HL-60/S4 treated with retinoic acid at 250 ng/mL for 4 days and 3 days (cell line): ENCODE data around the gene DNASE1L1.
"Not testable (repeated sequence)": the region's sequence is repeated elsewhere in the genome, so short reads cannot be mapped to it uniquely, and the experiment has no call there.

Experiments used
- in situ Hi-C: fragments of 300-500 bp; cut with MboI; formaldehyde crosslinking; loops from 2 replicates; pipeline ENCODE4 v1.7.0; 2022; ENCODE audit warnings: low sequenced_read_pairs

The DNASE1L1 gene

GRCh38 chrX:154411981-154412340 is 2.9 kb upstream of the DNASE1L1 start:
- in situ Hi-C loops = loop anchor here (25.0 kb wide), 1 partner anchor 100 kb away; the partner anchor contains the start of gene FAM3A

- in situ Hi-C loops = loop anchor here (25.0 kb wide), 1 partner anchor 104 kb away; the partner anchor contains the start of gene FAM3A
Measured at GRCh38 chrX:154408659-154409221, 314 bp downstream of the DNASE1L1 start.

GRCh38 chrX:154404625-154405192 is 4.3 kb downstream of the DNASE1L1 start:
- in situ Hi-C loops = loop anchor here (25.0 kb wide), 1 partner anchor 108 kb away; the partner anchor contains the start of gene FAM3A

GRCh38 chrX:154403858-154404257 is 5.2 kb downstream of the DNASE1L1 start:
- in situ Hi-C loops = loop anchor here (25.0 kb wide), 1 partner anchor 108 kb away; the partner anchor contains the start of gene FAM3A

GRCh38 chrX:154403192-154403591 is 5.9 kb downstream of the DNASE1L1 start:
- in situ Hi-C loops = loop anchor here (25.0 kb wide), 1 partner anchor 109 kb away; the partner anchor contains the start of gene FAM3A

DNA sequence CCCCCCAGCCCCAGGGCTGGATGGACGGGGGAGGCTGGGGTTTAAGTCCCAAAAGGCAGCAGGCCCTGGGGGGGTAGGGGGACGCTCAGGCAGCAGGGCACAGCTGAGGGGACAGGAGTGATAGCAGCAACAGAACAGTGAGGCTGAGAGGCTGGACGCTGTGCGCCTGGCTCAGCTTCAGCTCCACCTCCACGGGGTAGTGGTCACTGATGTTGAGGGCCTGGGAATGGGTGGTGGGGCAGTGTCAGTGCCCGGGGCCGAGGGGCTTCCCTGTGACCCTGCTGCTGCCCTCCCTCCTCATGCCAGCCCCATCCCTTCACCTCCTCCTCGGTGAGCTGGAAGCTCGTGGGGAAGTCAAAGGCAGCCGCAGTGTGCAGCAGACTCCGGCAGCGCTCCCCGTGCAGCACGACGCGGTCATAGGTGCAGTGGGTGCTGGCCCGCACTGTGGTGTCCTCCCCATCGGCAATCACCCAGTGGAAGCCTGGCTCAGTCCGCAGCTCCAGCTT is 6.4 kb downstream of the DNASE1L1 start:
- in situ Hi-C loops = loop anchor here (25.0 kb wide), 1 partner anchor 110 kb away; the partner anchor contains the start of gene FAM3A

DNA sequence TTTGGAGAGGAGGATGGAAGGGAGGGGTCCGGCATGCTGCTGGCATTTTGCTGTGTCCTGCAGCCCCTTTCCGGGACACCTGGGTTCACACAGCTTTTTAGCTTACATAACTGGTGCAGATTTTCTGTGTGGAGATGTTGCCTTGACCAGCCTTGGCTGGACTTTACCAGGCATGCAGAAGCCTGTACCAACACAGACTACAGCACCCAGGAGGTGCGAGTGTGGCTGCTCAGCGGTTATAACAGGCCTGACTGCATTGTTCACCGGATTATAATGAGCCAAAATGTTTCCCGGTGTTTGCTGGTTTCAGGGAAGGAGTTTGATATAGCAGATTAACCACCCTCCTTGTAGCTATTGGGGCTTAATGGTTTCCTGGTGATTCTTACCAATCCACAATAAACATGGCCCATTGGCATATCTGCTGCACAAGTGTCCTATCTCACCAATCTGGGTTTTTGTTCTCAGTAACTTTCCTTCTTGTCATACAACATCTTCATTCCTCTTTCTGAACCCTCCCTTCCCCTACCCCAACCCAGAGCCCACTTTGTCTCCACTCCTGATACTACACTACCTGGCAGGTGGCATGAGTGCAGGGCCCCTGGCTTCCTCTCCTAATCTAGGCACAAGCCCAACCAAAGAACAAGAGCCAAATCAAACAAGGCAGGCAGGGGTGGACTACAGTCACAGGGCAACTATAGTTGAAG is 7.0 kb downstream of the DNASE1L1 start:
- in situ Hi-C loops = loop anchor here (25.0 kb wide), 1 partner anchor 110 kb away; the partner anchor contains the start of gene FAM3A

DNA sequence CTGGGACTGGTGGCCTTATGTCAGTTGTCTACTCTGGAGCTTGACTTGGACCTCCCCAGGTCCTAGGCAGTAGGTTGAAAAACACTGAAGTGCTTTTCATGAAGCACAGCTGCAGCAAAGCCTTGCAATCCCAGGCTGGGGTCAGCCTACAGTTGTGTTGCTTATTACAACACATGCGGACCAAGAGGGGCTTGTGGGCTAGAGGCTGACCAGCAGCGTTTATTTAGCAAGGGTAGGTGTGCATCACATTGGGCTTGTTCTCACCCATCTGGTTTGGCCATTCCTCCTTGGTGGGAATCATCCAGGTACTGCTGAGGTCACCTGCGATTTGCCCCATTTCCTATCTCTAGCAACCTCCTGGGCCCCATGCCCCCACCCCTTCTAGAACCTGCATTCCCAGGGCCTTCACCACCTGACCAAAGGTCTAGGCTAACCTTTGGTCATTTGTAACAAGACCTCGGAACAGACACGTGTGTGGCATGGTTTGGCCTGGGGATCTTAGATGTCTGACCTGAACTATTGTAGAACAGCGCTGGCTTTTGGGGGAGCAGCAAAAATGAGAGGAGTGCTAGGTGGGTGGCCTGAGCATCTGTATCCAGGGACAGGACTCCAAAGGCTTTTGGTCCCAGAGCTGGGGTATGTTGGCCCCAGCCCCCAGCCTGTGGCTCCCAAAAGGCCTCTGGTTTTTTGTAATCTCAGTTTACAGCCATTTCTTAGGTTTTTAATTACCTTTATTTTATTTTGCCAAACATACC is 7.8 kb downstream of the DNASE1L1 start:
- in situ Hi-C loops = loop anchor here (25.0 kb wide), 1 partner anchor 111 kb away; the partner anchor contains the start of gene FAM3A

DNA sequence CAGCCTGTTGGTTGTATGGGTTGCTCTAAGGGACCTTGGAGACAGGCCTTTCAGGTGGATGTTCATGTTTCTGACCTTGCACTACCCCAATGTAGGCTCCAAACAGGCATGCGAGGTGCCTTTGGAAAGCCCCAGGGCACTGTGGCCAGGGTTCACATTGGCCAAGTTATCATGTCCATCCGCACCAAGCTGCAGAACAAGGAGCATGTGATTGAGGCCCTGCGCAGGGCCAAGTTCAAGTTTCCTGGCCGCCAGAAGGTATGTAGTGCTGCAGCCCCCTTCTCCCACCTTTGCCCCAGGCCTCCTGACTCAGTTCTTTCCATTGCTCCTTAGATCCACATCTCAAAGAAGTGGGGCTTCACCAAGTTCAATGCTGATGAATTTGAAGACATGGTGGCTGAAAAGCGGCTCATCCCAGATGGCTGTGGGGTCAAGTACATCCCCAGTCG is 8.7 kb downstream of the DNASE1L1 start:
- in situ Hi-C loops = loop anchor here (25.0 kb wide), 1 partner anchor 112 kb away; the partner anchor contains the start of gene FAM3A

GRCh38 chrX:154399527-154400368 is 9.3 kb downstream of the DNASE1L1 start:
- in situ Hi-C loops = loop anchor here (25.0 kb wide), 1 partner anchor 113 kb away; the partner anchor contains the start of gene FAM3A

GRCh38 chrX:154398668-154399526 is 10.2 kb downstream of the DNASE1L1 start:
- in situ Hi-C loops = no loop called here

DNA sequence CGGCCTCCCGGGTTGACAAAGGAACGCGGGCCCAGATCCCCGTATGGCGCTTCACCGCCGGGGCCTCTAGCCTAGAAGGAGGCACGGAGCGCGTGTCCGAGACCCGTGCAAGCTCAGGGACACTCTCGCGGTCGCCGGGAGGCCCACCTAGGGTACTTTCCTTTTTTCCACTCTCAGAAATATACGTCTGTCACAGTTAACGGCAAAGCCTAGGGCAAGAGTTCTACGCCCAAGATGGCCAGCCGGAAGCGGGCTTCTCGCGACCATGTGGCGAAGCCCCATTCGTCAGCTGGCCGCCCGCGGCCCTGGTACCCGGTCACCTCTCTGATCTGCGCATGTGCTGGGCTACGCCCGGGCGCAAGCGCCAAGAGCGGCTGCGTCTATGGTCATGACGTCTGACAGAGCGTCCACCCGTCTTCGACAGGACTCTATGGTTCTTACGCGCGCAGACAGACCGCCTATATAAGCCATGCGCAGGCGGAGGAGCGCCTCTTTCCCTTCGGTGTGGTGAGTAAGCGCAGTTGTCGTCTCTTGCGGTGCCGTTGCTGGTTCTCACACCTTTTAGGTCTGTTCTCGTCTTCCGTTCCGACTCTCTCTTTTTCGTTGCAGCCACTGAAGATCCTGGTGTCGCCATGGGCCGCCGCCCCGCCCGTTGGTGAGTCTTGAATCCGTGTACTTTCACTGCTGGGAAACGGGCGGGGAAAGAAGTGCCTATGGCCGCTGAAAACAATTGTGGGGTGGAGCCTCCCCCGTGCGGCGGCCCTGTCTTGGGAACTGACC is 11.0 kb downstream of the DNASE1L1 start, which contains the start of gene RPL10:
RPL10 (plus strand) TSS at position 490 of the 780 bp plus-strand sequence; CDS start at position 633, 143 bp downstream.
- in situ Hi-C loops = no loop called here

DNA sequence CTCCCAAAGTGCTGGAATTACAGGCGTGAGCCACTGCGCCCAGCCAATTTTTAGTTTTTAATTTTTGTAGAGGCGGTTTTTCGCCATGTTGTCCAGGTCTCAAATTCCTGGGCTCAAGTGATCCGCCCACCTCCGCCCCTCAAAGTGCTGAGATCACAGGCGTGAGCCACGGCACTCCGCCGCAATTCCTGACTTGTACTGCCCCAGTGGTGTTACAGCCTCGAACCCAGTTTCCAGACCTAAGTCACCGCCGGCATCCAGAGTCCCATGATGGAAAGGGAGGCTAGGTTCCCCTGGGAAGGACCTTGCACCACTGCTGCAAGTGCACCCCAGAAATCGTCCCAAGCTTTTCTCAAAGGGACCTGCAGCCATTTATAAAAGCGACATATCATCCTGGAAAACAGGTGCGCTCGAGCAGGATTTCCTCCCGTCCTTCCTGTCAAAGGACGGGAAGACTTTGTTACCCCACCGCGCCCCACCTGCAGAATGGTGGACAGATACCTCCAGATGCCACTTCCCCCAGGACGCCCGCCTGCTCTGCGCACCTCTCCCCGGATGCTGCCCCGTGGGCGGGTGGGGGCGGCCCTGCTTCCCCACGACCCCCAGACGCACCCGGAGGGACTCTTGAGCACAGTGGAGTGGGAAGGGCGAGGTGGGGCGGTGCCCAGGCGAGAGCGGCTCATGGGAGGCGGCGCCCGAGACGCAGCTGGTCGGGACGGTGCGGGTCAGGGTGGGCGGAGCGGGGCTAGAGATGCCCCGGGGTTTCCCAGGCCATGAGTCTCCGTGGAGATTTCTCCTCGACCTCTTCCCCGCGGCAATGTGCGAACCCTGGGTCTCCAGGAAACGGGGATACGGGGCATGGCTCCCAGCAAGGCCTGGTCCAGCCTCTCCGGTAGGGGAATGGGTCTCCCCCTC is 11.8 kb downstream of the DNASE1L1 start:
- in situ Hi-C loops = no loop called here

DNA sequence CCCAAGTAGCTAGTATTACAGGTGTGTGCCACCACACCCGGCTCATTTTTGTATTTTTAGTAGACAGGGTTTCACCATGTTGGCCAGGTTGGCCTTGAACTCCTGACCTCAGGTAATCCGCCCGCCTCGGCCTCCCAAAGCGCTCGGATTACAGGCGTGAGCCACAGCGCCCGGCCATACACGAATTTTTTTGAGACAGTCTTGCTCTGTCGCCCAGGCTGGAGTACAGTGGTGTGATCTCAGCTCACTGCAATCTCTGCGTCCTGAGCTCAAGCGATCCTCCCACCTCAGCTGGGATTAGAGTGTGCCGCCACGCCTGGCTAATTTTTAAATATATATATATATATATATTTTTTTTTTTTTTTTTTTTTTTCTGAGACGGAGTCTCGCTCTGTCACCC is 12.7 kb downstream of the DNASE1L1 start:
- in situ Hi-C loops = not testable (repeated sequence)

- in situ Hi-C loops = not testable (repeated sequence)
Measured at GRCh38 chrX:154389812-154390747, 19.0 kb downstream of the DNASE1L1 start.

DNA sequence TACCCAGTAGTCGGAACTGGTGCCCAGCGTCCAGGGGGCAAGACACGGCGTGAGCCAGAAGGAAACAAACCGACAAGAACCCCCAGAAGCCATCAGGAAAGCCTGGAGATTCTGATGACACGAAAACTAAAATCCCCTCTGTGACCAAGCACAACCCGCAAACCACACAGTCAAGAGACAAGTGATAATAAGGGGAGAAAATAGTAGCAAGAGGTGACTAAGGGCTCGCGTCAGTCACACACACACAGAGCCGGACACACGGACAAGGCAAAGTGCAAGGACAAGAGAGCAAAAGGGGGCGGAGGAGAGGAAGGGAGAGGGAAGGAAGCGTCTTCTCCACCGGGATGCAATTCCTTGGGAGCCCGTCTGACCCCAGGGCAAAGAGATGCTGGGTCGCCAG is 20.4 kb downstream of the DNASE1L1 start:
- in situ Hi-C loops = not testable (repeated sequence)
